Pulmonary artery endothelial cell (primary cell): ENCODE results near the gene TMEM260. TPM values are rescaled to one million over a fixed set of nuclear protein-coding genes. Genes with fewer than 3 reads are reported as not detected.

Source experiments
- DNase-seq: peaks from one replicate; pipeline ENCODE4 v3.0.0-alpha.2; 2011; ENCODE audit warnings: low read depth, low spot score
- total RNA-seq: library from RNA; depleted of rRNA; stranded (reverse); fragments of >200 nt; gene quantifications from 2 replicates; pipeline ENCODE4 v1.2.3, GENCODE V29; 2014

The TMEM260 gene
- 10.3 and 11.6 TPM in 2 replicates for total RNA-seq

- peak; percentile 64 for DNase-seq
Measured at GRCh38 chr14:56579345-56580220, at the start of gene TMEM260. TMEM260 (plus strand) TSS chr14:56579798; CDS start chr14:56579915, 117 bp downstream.

GRCh38 chr14:56532546-56532945, 47.1 kb upstream of the TMEM260 start:
- no peak for DNase-seq

GRCh38 chr14:56534656-56535055, 44.9 kb upstream of the TMEM260 start:
- no peak for DNase-seq

- no peak for DNase-seq
Measured at GRCh38 chr14:56539862-56540261, 39.7 kb upstream of the TMEM260 start.

GRCh38 chr14:56543436-56543835, 36.2 kb upstream of the TMEM260 start:
- no peak for DNase-seq

- no peak for DNase-seq
Measured at GRCh38 chr14:56549721-56550120, 29.9 kb upstream of the TMEM260 start.

- no peak for DNase-seq
Measured at GRCh38 chr14:56552615-56553014, 27.0 kb upstream of the TMEM260 start.

- no peak for DNase-seq
Measured at GRCh38 chr14:56554301-56554700, 25.3 kb upstream of the TMEM260 start.

- no peak for DNase-seq
Measured at GRCh38 chr14:56555921-56556570, 23.6 kb upstream of the TMEM260 start.

GRCh38 chr14:56559182-56559581, 20.4 kb upstream of the TMEM260 start:
- DNase-seq: no peak

- DNase-seq: no peak
Measured at GRCh38 chr14:56561606-56562005, 18.0 kb upstream of the TMEM260 start.

- DNase-seq: no peak
Measured at GRCh38 chr14:56562883-56563282, 16.7 kb upstream of the TMEM260 start.

- no peak for DNase-seq
Measured at GRCh38 chr14:56569174-56569573, 10.4 kb upstream of the TMEM260 start.

GRCh38 chr14:56570295-56570694, 9.3 kb upstream of the TMEM260 start:
- no peak for DNase-seq

- no peak for DNase-seq
Measured at GRCh38 chr14:56580221-56580711, 668 bp downstream of the TMEM260 start.

GRCh38 chr14:56581041-56581727, 1.6 kb downstream of the TMEM260 start:
- DNase-seq: no peak

GRCh38 chr14:56585461-56586084, 6.0 kb downstream of the TMEM260 start:
- DNase-seq: no peak

GRCh38 chr14:56587701-56588100, 8.1 kb downstream of the TMEM260 start:
- DNase-seq: no peak

- DNase-seq: no peak
Measured at GRCh38 chr14:56590535-56590960, 10.9 kb downstream of the TMEM260 start.

- no peak for DNase-seq
Measured at GRCh38 chr14:56592746-56593544, 13.3 kb downstream of the TMEM260 start.

- no peak for DNase-seq
Measured at GRCh38 chr14:56594428-56594827, 14.8 kb downstream of the TMEM260 start.
